SK-N-SH (cell line): Measurements from ENCODE around the gene KLHL17. TPM values are rescaled to one million over a fixed set of nuclear protein-coding genes. Genes with fewer than 3 reads are reported as not detected.

Experiments used
- CTCF ChIA-PET: fragments of 300-600, 350-600 bp; formaldehyde crosslinking; extraction: SDS; loops from one replicate; lab custom pipeline; 2021; lab: Yijun Ruan, JAX
- POLR2A ChIA-PET: fragments of 350-600 bp; sonication (Branson Sonifier 250); formaldehyde crosslinking; extraction: SDS; loops from one replicate; lab custom pipeline; 2020; ENCODE audit warnings: antibody characterized with exemption, inconsistent platforms; lab: Yijun Ruan, JAX
- DNase-seq: peaks from one replicate; pipeline ENCODE4 v3.0.0; 2012
- H2AFZ ChIP-seq: fragments of 200-600 bp; sonication (generic); 2 replicates; pipeline ENCODE4 v1.8.1; 2016; ENCODE audit warnings: antibody characterized with exemption, mild to moderate bottlenecking, low read depth
- H3F3A ChIP-seq: fragments of 200-600 bp; sonication (generic); replicated peaks from 2 replicates; pipeline ENCODE3; 2016; ENCODE audit warnings: antibody characterized with exemption, mild to moderate bottlenecking; ENCODE audit not compliant: insufficient read depth
- H3K27ac ChIP-seq, 2 experiments: fragments of 200-500 bp in 1 of 2; fragments of 200-600 bp in 1 of 2; sonication (Bioruptor generic) in 1 of 2; sonication (generic), shearing (Covaris generic) in 1 of 2; 2 replicates each; pipeline versions ENCODE4 v1.5.1 to v1.6.1; 2014 to 2016; ENCODE audit warnings: low read depth in 2 of 2, inconsistent platforms in 1 of 2, low read length in 1 of 2, mild to moderate bottlenecking in 1 of 2, mixed read lengths in 1 of 2
- H3K27me3 ChIP-seq: fragments of 200-600 bp; sonication (generic), shearing (Covaris generic); 2 replicates; pipeline ENCODE4 v1.6.1; 2016; ENCODE audit warnings: mixed run types; ENCODE audit not compliant: insufficient read depth
- H3K36me3 ChIP-seq, 2 experiments: fragments of 200-500 bp in 1 of 2; fragments of 200-600 bp in 1 of 2; sonication (Bioruptor generic) in 1 of 2; sonication (generic) in 1 of 2; replicated peaks in 1 of 2; 2 replicates each; pipeline versions ENCODE3 to v1.5.1; 2014 to 2016; ENCODE audit warnings: low read length in 1 of 2, mild to moderate bottlenecking in 1 of 2; ENCODE audit not compliant: insufficient read depth in 2 of 2, control insufficient read depth in 1 of 2
- H3K4me1 ChIP-seq, 2 experiments: fragments of 200-500 bp in 1 of 2; fragments of 200-600 bp in 1 of 2; sonication (Bioruptor generic) in 1 of 2; sonication (generic), shearing (Covaris generic) in 1 of 2; 2 replicates each; pipeline versions ENCODE4 v1.5.1 to v1.6.1; 2014 to 2016; ENCODE audit warnings: low read depth in 1 of 2, low read length in 1 of 2, mixed run types in 1 of 2; ENCODE audit not compliant: insufficient read depth in 2 of 2, control insufficient read depth in 1 of 2
- H3K4me2 ChIP-seq: fragments of 200-600 bp; sonication (generic), shearing (Covaris generic); 2 replicates; pipeline ENCODE4 v1.6.1; 2017; ENCODE audit warnings: mixed run types
- H3K4me3 ChIP-seq, 2 experiments: fragments of 200-500 bp in 1 of 2; fragments of 200-600 bp in 1 of 2; sonication (Bioruptor generic) in 1 of 2; sonication (generic), shearing (Covaris generic) in 1 of 2; 2 replicates each; pipeline versions ENCODE4 v1.5.1 to v1.8.1; 2014 to 2016; ENCODE audit warnings: low read depth in 2 of 2, inconsistent platforms in 1 of 2, low read length in 1 of 2, mild to moderate bottlenecking in 1 of 2, mixed read lengths in 1 of 2, moderate library complexity in 1 of 2
- H3K79me2 ChIP-seq: fragments of 200-600 bp; sonication (generic); 2 replicates; pipeline ENCODE4 v1.8.1; 2017; ENCODE audit warnings: mild to moderate bottlenecking; ENCODE audit not compliant: insufficient read depth
- H3K9ac ChIP-seq: fragments of 200-600 bp; sonication (generic); 2 replicates; pipeline ENCODE4 v1.6.1; 2017; ENCODE audit warnings: mixed run types
- H3K9me2 ChIP-seq: fragments of 200-600 bp; sonication (generic); 2 replicates; pipeline ENCODE4 v1.6.1; 2017; ENCODE audit warnings: mixed run types
- H3K9me3 ChIP-seq: fragments of 200-600 bp; sonication (generic); 2 replicates; pipeline ENCODE4 v1.6.1; 2017; ENCODE audit warnings: mixed run types, mild to moderate bottlenecking, moderate library complexity
- H4K20me1 ChIP-seq: fragments of 200-600 bp; sonication (generic); 2 replicates; pipeline ENCODE4 v1.6.1; 2017; ENCODE audit warnings: mild to moderate bottlenecking, mixed run types; ENCODE audit not compliant: insufficient read depth
- CHD2 ChIP-seq: fragments of 150-350 bp; IDR thresholded peaks from 2 replicates; pipeline ENCODE4 v1.6.1; 2018; ENCODE audit warnings: low read length; ENCODE audit not compliant: partially characterized antibody
- EP300 ChIP-seq, 2 experiments: IDR thresholded peaks; 2 replicates each; pipeline versions ENCODE4 v1.4.0 to v1.6.1; 2012; ENCODE audit warnings: borderline replicate concordance in 1 of 2, low read depth in 1 of 2, low read length in 1 of 2
- EZH2phosphoT487 ChIP-seq: fragments of 200-600 bp; sonication (generic); IDR thresholded peaks from 2 replicates; pipeline ENCODE4 v1.6.1; 2017; ENCODE audit warnings: low read depth, mixed run types, mild to moderate bottlenecking, antibody characterized with exemption, moderate library complexity, borderline replicate concordance
- FOSL2 ChIP-seq: IDR thresholded peaks from 2 replicates; pipeline ENCODE4 v1.4.0; 2012; ENCODE audit warnings: low read depth, mild to moderate bottlenecking, moderate library complexity, borderline replicate concordance
- FOXJ3 ChIP-seq: sonication (generic); formaldehyde crosslinking; IDR thresholded peaks from 2 replicates; pipeline ENCODE4 v1.5.1; 2020; ENCODE audit warnings: mild to moderate bottlenecking, missing genetic modification reagents
- JUND ChIP-seq: IDR thresholded peaks from 2 replicates; pipeline ENCODE4 v1.4.0; 2012
- NFIC ChIP-seq: IDR thresholded peaks from 2 replicates; pipeline ENCODE4 v1.4.0; 2012; ENCODE audit warnings: borderline replicate concordance
- NRF1 ChIP-seq: IDR thresholded peaks from 2 replicates; pipeline ENCODE4 v1.6.1; 2012; ENCODE audit warnings: low read depth, mild to moderate bottlenecking, low read length
- RCOR1 ChIP-seq: fragments of 150-350 bp; IDR thresholded peaks from 2 replicates; pipeline ENCODE4 v1.6.1; 2017; ENCODE audit warnings: antibody characterized with exemption, low read length
- SIN3A ChIP-seq: IDR thresholded peaks from 2 replicates; pipeline ENCODE4 v1.6.1; 2012; ENCODE audit warnings: low read depth, mild to moderate bottlenecking, low read length, moderate library complexity, borderline replicate concordance
- SMC3 ChIP-seq: IDR thresholded peaks from 2 replicates; pipeline ENCODE4 v1.6.1; 2012; ENCODE audit warnings: low read depth, low read length, improper control_type of control experiment
- YY1 ChIP-seq: IDR thresholded peaks from 2 replicates; pipeline ENCODE4 v1.4.0; 2012; ENCODE audit warnings: low read depth, mild to moderate bottlenecking
- WGBS: methylation state at CpG from one replicate; pipeline ENCODE4 v1.1.6; 2017; ENCODE audit warnings: low lambda C conversion rate; 5-methylcytosine and 5-hydroxymethylcytosine counted together
- polyA plus RNA-seq, 3 experiments: library from polyadenylated mRNA; depleted of rRNA; stranded (reverse); fragments of >200 nt; gene quantifications; 2 replicates each; pipeline ENCODE4 v1.2.3, GENCODE V29; 2012
- TF ChIP-seq, protein P1 (sequence below): IDR thresholded peaks from 2 replicates; pipeline ENCODE4 v1.4.0; 2012; ENCODE audit warnings: low read depth, borderline replicate concordance
- TF ChIP-seq, protein P2 (sequence below): fragments of 200-600 bp; sonication (generic); IDR thresholded peaks from 2 replicates; pipeline ENCODE4 v1.6.1; 2017; ENCODE audit warnings: antibody characterized with exemption, mild to moderate bottlenecking, moderate library complexity
- TF ChIP-seq, protein P3 (sequence below): IDR thresholded peaks from 2 replicates; pipeline ENCODE4; 2012
- TF ChIP-seq, protein P4 (sequence below): IDR thresholded peaks from 2 replicates; pipeline ENCODE4 v1.4.0; 2012; ENCODE audit warnings: low read depth, borderline replicate concordance

The KLHL17 gene
- polyA plus RNA-seq, 1 of the 3 experiments (the other 2 are of a cell fraction), result 27.3 TPM

DNA sequence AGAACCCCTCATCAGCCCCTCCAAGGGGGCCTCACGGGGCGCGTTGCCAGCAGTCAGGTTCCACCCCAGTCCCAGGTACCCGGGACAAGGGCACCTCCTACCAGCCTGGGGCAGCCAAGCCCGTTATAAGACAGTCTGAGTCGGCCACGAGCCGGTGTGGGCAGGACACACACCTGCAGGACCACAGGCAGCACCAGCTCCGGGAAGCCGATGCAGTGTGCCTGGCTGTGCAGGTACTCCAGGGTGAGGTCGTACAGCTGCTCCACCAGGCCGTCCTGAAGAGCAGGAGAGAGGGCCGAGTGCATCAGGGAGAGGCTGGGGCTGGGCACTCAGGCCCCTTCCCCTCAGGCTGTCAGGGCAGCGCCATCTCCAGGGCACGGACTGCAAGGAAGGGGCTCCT lies 12.4 kb upstream of the KLHL17 start (continued):
- TF ChIP-seq, protein P1, sequence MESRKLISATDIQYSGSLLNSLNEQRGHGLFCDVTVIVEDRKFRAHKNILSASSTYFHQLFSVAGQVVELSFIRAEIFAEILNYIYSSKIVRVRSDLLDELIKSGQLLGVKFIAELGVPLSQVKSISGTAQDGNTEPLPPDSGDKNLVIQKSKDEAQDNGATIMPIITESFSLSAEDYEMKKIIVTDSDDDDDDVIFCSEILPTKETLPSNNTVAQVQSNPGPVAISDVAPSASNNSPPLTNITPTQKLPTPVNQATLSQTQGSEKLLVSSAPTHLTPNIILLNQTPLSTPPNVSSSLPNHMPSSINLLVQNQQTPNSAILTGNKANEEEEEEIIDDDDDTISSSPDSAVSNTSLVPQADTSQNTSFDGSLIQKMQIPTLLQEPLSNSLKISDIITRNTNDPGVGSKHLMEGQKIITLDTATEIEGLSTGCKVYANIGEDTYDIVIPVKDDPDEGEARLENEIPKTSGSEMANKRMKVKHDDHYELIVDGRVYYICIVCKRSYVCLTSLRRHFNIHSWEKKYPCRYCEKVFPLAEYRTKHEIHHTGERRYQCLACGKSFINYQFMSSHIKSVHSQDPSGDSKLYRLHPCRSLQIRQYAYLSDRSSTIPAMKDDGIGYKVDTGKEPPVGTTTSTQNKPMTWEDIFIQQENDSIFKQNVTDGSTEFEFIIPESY, result no peak
- TF ChIP-seq JUND, result no peak

DNA sequence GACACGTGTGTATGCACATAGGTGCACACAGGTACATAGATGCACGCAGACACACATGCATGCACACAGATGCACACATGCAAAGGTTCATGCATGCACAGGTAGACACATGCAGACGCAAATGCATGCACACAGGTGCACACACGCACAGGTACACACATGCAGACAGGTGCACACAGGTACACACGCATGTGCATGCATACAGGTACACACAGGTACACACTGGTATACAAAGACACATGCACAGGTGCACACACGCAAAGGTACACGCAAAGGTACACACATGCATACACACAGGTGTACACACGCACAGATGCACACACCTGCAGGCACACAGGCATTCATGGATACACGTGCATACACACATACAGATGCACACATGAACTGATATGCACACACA lies 10.1 kb upstream of the KLHL17 start:
- CTCF ChIA-PET, result no interaction called here
- H3K9me3 ChIP-seq, result no peaks in the 10 kb centered on the region
- H3K36me3 ChIP-seq, result peaks cover 0 to 94% of the 10 kb centered on the region in 2 experiments
- no peak overlapping the region for H3K4me3 ChIP-seq
- no peak overlapping the region for H3K9ac ChIP-seq
- TF ChIP-seq, protein P2, sequence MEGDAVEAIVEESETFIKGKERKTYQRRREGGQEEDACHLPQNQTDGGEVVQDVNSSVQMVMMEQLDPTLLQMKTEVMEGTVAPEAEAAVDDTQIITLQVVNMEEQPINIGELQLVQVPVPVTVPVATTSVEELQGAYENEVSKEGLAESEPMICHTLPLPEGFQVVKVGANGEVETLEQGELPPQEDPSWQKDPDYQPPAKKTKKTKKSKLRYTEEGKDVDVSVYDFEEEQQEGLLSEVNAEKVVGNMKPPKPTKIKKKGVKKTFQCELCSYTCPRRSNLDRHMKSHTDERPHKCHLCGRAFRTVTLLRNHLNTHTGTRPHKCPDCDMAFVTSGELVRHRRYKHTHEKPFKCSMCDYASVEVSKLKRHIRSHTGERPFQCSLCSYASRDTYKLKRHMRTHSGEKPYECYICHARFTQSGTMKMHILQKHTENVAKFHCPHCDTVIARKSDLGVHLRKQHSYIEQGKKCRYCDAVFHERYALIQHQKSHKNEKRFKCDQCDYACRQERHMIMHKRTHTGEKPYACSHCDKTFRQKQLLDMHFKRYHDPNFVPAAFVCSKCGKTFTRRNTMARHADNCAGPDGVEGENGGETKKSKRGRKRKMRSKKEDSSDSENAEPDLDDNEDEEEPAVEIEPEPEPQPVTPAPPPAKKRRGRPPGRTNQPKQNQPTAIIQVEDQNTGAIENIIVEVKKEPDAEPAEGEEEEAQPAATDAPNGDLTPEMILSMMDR, result no peak
- no peak for TF ChIP-seq FOXJ3 (CRISPR knock-in tag)
- no peak for TF ChIP-seq NRF1
- no peak for TF ChIP-seq NFIC
- no peak for TF ChIP-seq EZH2phosphoT487
- no peak for TF ChIP-seq FOSL2
- TF ChIP-seq, protein P3, sequence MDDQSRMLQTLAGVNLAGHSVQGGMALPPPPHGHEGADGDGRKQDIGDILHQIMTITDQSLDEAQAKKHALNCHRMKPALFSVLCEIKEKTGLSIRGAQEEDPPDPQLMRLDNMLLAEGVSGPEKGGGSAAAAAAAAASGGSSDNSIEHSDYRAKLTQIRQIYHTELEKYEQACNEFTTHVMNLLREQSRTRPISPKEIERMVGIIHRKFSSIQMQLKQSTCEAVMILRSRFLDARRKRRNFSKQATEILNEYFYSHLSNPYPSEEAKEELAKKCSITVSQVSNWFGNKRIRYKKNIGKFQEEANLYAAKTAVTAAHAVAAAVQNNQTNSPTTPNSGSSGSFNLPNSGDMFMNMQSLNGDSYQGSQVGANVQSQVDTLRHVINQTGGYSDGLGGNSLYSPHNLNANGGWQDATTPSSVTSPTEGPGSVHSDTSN, result no peak
- TF ChIP-seq CHD2, result no peak
- TF ChIP-seq SIN3A, result no peak
- POLR2A ChIA-PET, result no interaction called here
- H3K4me2 ChIP-seq, result no peak overlapping the region
- H3K27ac ChIP-seq, result no peak overlapping the region
- H3K27me3 ChIP-seq, result no peaks in the 10 kb centered on the region
- H2AFZ ChIP-seq, result no peak overlapping the region
- 0 out of 2 replicates have a peak, but pooled peaks cover 11% of the 10 kb centered on the region for H4K20me1 ChIP-seq
- 97% methylated on average over 7 of the region's 9 CpGs for WGBS
- peaks cover under 1% of the 10 kb centered on the region for H3F3A ChIP-seq
- no peaks in the 10 kb centered on the region for H3K79me2 ChIP-seq
- H3K4me1 ChIP-seq, result peaks cover 0 to 5% of the 10 kb centered on the region in 2 experiments; a peak in 1 of 4 replicates
- no peaks in the 10 kb centered on the region for H3K9me2 ChIP-seq
- no peak for DNase-seq

DNA sequence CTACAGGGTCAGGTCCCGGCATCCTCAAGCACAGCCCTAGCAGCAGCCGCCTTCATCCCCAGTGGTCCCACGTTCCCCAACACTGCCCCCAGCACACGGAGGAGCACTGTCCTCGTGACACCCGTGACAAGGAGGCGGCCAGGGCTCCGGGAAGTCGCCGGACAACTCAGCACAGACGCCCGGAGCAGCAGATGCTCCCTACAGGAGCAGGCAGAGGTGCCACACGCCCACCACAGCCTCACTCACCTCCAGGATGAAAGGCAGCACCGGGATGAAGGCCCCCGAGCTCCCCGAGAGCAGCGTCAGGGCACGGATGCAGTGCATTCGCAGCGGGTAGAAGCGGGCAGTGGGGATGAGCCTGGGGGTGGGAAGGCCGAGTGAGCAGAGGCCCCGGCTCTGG lies 9.5 kb upstream of the KLHL17 start:
- no peak for TF ChIP-seq NFIC
- TF ChIP-seq, protein P4, sequence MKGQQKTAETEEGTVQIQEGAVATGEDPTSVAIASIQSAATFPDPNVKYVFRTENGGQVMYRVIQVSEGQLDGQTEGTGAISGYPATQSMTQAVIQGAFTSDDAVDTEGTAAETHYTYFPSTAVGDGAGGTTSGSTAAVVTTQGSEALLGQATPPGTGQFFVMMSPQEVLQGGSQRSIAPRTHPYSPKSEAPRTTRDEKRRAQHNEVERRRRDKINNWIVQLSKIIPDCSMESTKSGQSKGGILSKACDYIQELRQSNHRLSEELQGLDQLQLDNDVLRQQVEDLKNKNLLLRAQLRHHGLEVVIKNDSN, result no peak
- no peak for TF ChIP-seq EZH2phosphoT487
- no peak for TF ChIP-seq RCOR1
- TF ChIP-seq EP300 (IDR thresholded peaks at IDR 0.05; ENCODE audit: borderline replicate concordance in 1 of 2, low read depth in 1 of 2, low read length in 1 of 2), result no peak
- TF ChIP-seq YY1, result no peak
- no peak for TF ChIP-seq SMC3
- no peaks in the 10 kb centered on the region for H3K79me2 ChIP-seq
- no peaks in the 10 kb centered on the region for H3K9me2 ChIP-seq
- H3K27ac ChIP-seq, result no peak overlapping the region
- no peak overlapping the region for H3K4me2 ChIP-seq
- peaks cover 0 to 94% of the 10 kb centered on the region in 2 experiments for H3K36me3 ChIP-seq
- H3K4me3 ChIP-seq, result no peak overlapping the region
- H2AFZ ChIP-seq, result no peak overlapping the region
- CTCF ChIA-PET, result interaction anchor here (1.0 kb wide), 1 partner anchor 10 kb away, joined by 3 read pairs; no protein-coding TSS in a partner anchor
- H3K9ac ChIP-seq, result no peak overlapping the region
- WGBS, result 100% methylated on average over 1 of the region's 23 CpGs
- POLR2A ChIA-PET, result no interaction called here
- H3F3A ChIP-seq, result no peaks in the 10 kb centered on the region
- no peaks in the 10 kb centered on the region for H3K9me3 ChIP-seq
- DNase-seq, result no peak
- no peaks in the 10 kb centered on the region for H3K27me3 ChIP-seq
- H4K20me1 ChIP-seq, result 0 out of 2 replicates have a peak, but pooled peaks cover 11% of the 10 kb centered on the region
- H3K4me1 ChIP-seq, result no peaks in the 10 kb centered on the region; a peak in 1 of 4 replicates
